GM15510 (cell line): Measurements from ENCODE around the gene CLSTN2.

ENCODE experiments used
- POLR2A ChIP-seq: IDR thresholded peaks from 3 replicates; pipeline ENCODE4 v1.6.1; 2011; ENCODE audit warnings: borderline replicate concordance; ENCODE audit not compliant: insufficient read length; ENCODE audit errors: extremely low read depth

CLSTN2 gene

DNA sequence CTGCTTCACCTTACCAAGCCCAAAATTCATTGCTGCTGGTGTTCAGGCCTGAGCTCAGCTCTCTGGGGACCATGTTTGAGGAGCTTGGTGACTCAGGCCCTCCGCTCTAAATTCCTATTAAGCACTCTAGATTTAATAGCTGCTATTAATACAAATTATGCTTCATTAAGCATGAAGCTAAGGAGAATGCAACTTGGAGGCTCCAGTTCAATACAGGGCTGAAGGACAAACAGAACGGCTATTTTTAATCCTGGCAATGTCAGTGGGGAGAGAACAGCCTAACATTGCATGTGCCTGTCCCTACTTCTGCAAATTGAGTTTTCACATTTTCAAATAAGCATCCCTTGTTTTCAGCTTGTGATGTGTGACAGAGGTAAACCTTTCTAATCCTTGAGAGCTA lies 662.8 kb downstream of the CLSTN2 start:
- TF ChIP-seq POLR2A = no peak

DNA sequence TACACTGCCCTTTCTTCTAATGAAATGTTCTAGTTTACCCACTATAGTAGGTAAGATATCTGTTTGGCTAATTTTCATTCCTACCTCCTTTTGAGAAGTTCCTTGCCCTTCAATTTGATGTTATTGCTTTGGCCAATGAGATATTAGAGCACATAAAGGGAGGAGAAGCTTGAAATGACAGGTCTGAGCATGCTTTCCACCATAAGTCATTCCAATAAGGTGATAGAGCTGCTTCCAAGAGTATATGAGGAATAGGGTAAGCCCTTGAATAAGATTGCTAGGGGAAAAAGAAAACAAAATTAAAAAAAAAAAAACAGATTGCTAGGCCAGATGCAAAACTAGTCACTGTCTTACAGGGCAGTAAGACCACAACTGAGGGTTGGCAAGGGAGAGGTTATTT lies 664.0 kb downstream of the CLSTN2 start:
- no peak for TF ChIP-seq POLR2A

DNA sequence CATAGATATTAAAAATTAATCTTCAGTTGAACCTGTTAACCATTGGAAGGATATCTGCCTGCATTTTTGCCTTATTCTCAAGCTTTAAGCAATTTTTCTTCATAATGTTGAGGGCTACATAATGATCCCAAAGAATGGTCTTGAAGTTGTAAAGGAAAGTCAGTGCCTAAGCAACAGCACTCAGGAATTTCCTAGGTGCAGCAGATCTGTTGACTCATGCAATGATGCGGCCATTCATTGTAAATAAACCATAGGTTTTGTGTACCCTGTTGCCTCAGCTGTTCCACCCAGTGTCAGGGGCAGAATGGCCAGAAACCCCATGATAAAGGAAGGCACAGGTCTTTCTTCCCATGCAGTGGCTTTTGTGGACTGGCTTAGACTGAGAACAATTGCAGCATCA lies 664.5 kb downstream of the CLSTN2 start:
- TF ChIP-seq POLR2A = no peak

DNA sequence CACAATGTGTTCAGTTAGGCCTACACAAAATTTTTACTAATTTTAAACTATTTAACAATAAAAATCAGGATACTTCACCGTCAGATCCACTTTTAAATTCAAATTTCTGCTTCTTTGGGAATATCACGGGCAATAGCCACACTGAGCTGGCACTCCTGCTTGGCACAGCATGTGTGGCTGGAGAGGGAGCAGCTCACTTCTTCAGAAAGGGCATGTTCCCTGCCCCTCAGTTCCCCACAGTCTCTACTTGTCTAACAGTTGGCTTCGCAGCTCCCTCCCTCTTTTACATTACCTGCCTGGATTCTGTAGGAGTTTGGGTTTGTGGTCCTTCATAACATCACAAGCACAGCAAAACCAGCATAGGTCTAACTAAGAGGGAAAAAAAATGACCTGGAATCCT lies 666.9 kb downstream of the CLSTN2 start:
- TF ChIP-seq POLR2A = no peak

DNA sequence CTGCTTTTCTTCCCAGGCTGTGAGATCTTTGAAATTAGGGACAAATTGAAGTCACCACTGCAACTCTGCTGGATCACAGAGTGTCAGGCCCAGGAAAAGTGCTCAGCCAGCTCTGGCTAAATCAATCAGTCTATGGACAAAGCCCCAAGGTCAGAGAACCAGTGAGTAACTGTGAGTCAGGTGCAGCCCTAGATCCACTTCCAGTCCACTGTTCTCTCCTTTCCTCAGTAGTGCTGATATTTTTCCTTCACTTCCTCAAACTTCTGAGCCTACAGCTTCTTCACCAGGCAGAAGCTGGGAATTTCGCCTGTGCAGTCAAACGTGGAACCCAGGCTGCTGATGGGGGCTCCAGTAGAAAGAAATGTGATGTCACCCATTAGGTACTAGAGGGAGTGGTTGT lies 667.8 kb downstream of the CLSTN2 start:
- no peak for TF ChIP-seq POLR2A

DNA sequence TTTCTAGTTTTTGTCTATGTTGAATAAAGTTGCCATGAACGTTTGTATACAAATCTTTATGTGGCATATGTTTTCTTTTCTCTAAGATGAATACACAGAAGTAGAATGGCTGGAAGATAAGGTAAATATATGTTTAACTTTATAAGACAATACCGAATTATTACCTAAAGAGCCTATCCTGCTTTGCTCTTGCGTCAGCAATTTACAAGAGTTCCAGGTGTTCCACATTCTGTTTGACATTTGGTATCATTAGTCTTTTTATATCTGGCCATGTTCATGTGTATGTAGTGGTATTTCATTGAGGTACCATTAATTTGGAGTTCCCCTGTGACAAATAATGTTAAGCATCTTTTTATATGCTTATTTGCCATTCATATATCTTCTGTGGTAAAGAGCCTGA lies 668.8 kb downstream of the CLSTN2 start:
- TF ChIP-seq POLR2A = no peak

DNA sequence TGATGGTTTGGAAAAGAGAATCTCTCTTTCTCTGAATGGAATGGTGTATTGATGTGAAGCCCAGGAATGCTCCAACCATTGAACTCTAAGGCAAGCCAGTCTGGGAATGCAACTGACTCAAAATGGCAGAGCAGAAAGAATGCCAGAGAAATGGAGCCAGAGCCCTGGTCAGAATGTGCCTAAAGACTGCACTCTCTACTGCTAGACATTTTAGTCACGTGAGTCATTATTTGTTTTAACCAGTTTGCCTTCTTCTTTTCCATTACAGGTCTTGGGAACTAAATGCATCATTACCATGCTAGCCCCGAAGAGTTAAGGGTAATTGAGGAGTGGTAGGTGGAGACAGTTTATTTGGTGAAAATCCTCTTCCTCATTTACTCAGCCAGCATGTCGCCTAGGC lies 675.6 kb downstream of the CLSTN2 start:
- TF ChIP-seq POLR2A = no peak

DNA sequence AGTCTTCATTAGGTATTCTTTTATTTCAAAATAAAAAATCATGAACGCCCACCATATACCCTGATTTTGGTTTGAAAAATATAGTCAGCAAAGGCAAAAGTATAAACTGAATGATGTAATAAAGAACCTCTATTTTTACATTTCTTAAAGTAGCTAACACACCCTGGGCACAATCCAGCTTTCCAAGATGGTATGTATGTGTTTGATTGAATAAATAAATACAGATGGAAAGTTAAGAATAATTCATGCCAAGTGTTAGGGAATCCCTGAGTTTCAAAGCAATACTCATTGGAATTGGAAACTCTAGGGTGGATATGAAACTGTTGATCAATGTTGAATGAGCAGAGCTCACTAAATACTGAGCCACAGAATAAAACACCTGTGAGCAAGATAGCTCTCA lies 679.0 kb downstream of the CLSTN2 start:
- TF ChIP-seq POLR2A = no peak

DNA sequence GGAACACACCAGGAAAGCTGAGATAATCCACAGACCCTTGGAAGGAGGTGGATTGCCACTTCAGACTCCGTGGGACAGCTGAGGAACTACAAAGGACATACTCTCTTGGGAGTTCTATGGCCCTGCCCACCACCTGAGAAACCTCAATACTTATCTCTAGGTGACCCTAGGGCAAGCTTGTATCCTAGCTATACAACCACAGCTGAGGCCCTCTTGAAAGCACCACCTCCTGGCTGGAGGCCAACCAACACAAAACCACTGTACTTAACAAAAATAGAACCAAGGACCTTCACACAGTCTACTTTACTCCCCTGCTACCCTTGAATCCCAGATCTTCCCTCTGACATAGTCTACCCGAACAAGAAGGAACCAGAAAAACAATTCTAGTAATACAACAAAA lies 682.1 kb downstream of the CLSTN2 start:
- no peak for TF ChIP-seq POLR2A

DNA sequence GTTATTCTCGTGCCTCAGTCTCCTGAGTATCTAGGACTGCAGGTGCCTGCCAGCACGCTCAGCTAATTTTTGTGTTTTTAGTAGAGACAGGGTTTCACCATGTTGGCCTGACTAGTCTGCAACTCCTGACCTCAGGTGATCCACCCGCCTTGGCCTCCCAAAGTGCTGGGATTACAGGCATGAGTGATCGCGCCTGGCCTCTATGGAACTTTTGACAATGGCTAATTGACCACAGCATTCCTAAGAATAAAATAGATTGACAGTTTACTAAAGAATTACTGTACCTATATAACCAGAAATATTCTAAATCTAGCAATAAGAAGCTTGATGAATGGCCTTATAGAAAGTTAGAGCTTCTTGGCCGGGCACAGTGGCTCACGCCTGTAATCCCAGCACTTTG lies 691.9 kb downstream of the CLSTN2 start:
- TF ChIP-seq POLR2A = no peak
